Measurements from ENCODE around the gene BSN. TPM values are rescaled to one million over a fixed set of nuclear protein-coding genes. Genes with fewer than 3 reads are reported as not detected.

The BSN gene
- total RNA-seq, 1 experiment from 2014 or later: 0.87 TPM

- DNase-seq (ENCODE audit: low read depth, low spot score) (no peak), ATAC-seq (no peak)
- in situ Hi-C loops (cut with HindIII; ENCODE audit: low pct_unique_long_range_greater_than_20kb, low sequenced_read_pairs): no loop called here
- ChIA-PET POLR2A (no interaction called here), CTCF (no interaction called here)
- Histone ChIP-seq H3K4me1 (ENCODE audit: control insufficient read depth, insufficient read depth, low read length) (no peaks in the 10 kb centered on the region), H3K36me3 (ENCODE audit: control insufficient read depth, insufficient read depth, low read length) (no peaks in the 10 kb centered on the region), H3K9me3 (ENCODE audit: control insufficient read depth, insufficient read depth, low read depth, low read length) (no peaks in the 10 kb centered on the region), H3K27me3 (ENCODE audit: control insufficient read depth, insufficient read depth, low read length) (no peaks in the 10 kb centered on the region), H3K27ac (ENCODE audit: low read length) (no peak overlapping the region), H3K4me3 (ENCODE audit: low read depth in 2 of 2, low read length in 2 of 2) (no peak overlapping the region)
- intact Hi-C loops (cut with micrococcal nuclease; ENCODE audit: unreplicated experiment): no loop called here
- TF ChIP-seq TCF7L2 (IDR thresholded peaks at IDR 0.05; ENCODE audit: low read depth, low read length): no peak
- TF ChIP-seq POLR2AphosphoS5 (IDR thresholded peaks at IDR 0.05; ENCODE audit: low read depth, low read length): no peak
- no peak for TF ChIP-seq SIN3A (IDR thresholded peaks at IDR 0.05; ENCODE audit: borderline replicate concordance, insufficient read depth, low read depth, low read length)
- no peak for TF ChIP-seq REST (IDR thresholded peaks at IDR 0.05; ENCODE audit: insufficient read depth in 1 of 2, low read depth in 2 of 2, low read length in 1 of 2)
- TF ChIP-seq CTCF (IDR thresholded peaks at IDR 0.05): no peak
- no TSS peak for BruUV-seq (replicated peaks)
Measured at GRCh38 chr3:49641921-49642707, 87.8 kb downstream of the BSN start.

GRCh38 chr3:49642708-49643145 lies 88.5 kb downstream of the BSN start:
- H3K4me3 ChIP-seq (ENCODE audit: low read depth in 2 of 2, low read length in 2 of 2): no peak overlapping the region
- DNase-seq (ENCODE audit: low read depth, low spot score) (no peak), ATAC-seq (no peak)
- no peaks in the 10 kb centered on the region for H3K4me1 ChIP-seq (ENCODE audit: control insufficient read depth, insufficient read depth, low read length)
- CTCF ChIA-PET: no interaction called here
- intact Hi-C loops (cut with micrococcal nuclease; ENCODE audit: unreplicated experiment): no loop called here
- in situ Hi-C loops (cut with HindIII; ENCODE audit: low pct_unique_long_range_greater_than_20kb, low sequenced_read_pairs): no loop called here
- POLR2A ChIA-PET: no interaction called here
- no peaks in the 10 kb centered on the region for H3K36me3 ChIP-seq (ENCODE audit: control insufficient read depth, insufficient read depth, low read length)
- BruUV-seq (replicated peaks): no TSS peak
- no peak overlapping the region for H3K27ac ChIP-seq (ENCODE audit: low read length)
- H3K27me3 ChIP-seq (ENCODE audit: control insufficient read depth, insufficient read depth, low read length): no peaks in the 10 kb centered on the region
- H3K9me3 ChIP-seq (ENCODE audit: control insufficient read depth, insufficient read depth, low read depth, low read length): no peaks in the 10 kb centered on the region
- no peak for TF ChIP-seq CTCF (IDR thresholded peaks at IDR 0.05)
- no peak for TF ChIP-seq SIN3A (IDR thresholded peaks at IDR 0.05; ENCODE audit: borderline replicate concordance, insufficient read depth, low read depth, low read length)
- TF ChIP-seq POLR2AphosphoS5 (IDR thresholded peaks at IDR 0.05; ENCODE audit: low read depth, low read length): no peak
- no peak for TF ChIP-seq REST (IDR thresholded peaks at IDR 0.05; ENCODE audit: insufficient read depth in 1 of 2, low read depth in 2 of 2, low read length in 1 of 2)
- TF ChIP-seq TCF7L2 (IDR thresholded peaks at IDR 0.05; ENCODE audit: low read depth, low read length): no peak
